ENCODE data around the gene COL1A1. TPM values are rescaled to one million over a fixed set of nuclear protein-coding genes. Genes with fewer than 3 reads are reported as not detected.

COL1A1 gene
- total RNA-seq (2014; rRNA removed; shearing (Covaris generic); ENCODE audit: low replicate concordance), result 261 and 431 TPM in 2 replicates

- H3K9me3 ChIP-seq, result no peaks in the 10 kb centered on the region; the same call in 1 of the 2 replicates
- DNase-seq, result peak; percentile 96
These were observed at the start of gene COL1A1 for GRCh38 chr17:50201276-50201854. TSS of gene COL1A1 (minus strand) at chr17:50201631. CDS start at chr17:50201513, 118 bp downstream.

DNA sequence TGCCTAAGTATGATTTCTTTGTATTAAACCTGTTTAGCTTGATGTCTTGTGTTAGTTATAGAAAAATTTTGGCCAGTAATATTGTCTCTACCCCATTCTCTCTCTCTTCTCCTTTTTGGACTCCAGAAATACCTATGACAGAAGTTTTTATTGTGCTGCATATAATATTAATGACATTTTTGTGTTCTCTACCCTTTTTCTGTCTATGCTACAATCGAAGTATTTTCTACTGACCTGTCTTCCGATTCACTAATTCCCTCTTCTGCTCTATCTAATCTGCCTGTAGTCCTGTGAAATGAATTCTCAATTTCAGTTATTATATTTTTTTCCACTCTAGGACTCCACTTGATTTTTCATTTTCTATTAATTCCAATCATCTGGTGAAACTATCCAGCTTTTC, 46.8 kb upstream of the COL1A1 start:
- Histone ChIP-seq H3K36me3 (no peaks in the 10 kb centered on the region), H3K4me3 (no peak overlapping the region), H3K27me3 (no peaks in the 10 kb centered on the region), H3K9me3 (peaks cover 34% of the 10 kb centered on the region)
- no peak for DNase-seq

More at GRCh38 chr17:50201276-50201854, at the start of gene COL1A1:
- H3K36me3 ChIP-seq, result peaks cover 39% of the 10 kb centered on the region
- peak within 1 kb of the TSS; percentile 95 for H3K4me3 ChIP-seq
- H3K27me3 ChIP-seq, result no peaks in the 10 kb centered on the region

- DNase-seq, result no peak
- Histone ChIP-seq H3K36me3 (no peaks in the 10 kb centered on the region), H3K9me3 (peaks cover 36% of the 10 kb centered on the region), H3K27me3 (no peaks in the 10 kb centered on the region), H3K4me3 (no peak overlapping the region)
These were observed 43.3 kb upstream of the COL1A1 start for GRCh38 chr17:50244771-50245170.

- no peaks in the 10 kb centered on the region for H3K36me3 ChIP-seq
These were observed 40.0 kb upstream of the COL1A1 start for GRCh38 chr17:50241431-50241830.

DNA sequence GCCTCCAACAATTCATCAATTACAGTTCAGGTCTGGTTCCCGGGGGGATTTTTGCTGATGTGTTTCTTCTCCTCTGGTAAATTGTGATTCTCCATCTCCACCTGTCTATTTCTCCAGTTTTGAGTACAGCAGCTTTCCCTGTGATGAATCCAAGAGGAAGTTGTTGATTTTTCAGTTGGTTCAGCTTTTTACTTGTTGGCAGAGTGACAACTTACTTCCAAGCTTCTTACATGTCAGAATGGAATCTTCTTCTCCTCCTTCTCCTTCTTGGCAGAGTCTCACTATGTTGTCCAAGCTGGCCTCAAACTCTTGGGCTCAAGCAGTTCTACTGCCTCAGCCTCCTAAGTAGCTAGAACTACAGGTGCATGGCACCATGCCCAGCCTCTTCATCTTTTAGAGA, 39.4 kb upstream of the COL1A1 start:
- Histone ChIP-seq H3K9me3 (peaks cover 16% of the 10 kb centered on the region), H3K4me3 (no peak overlapping the region), H3K27me3 (no peaks in the 10 kb centered on the region), H3K36me3 (no peaks in the 10 kb centered on the region)
- no peak for DNase-seq

More at GRCh38 chr17:50241431-50241830, 40.0 kb upstream of the COL1A1 start:
- peaks cover 16% of the 10 kb centered on the region for H3K9me3 ChIP-seq
- H3K27me3 ChIP-seq, result no peaks in the 10 kb centered on the region
- no peak for DNase-seq
- H3K4me3 ChIP-seq, result no peak overlapping the region

- Histone ChIP-seq H3K36me3 (no peaks in the 10 kb centered on the region), H3K4me3 (no peak overlapping the region), H3K27me3 (no peaks in the 10 kb centered on the region), H3K9me3 (peaks cover 23% of the 10 kb centered on the region)
- DNase-seq, result no peak
These were observed 38.5 kb upstream of the COL1A1 start for GRCh38 chr17:50239937-50240336.

- H3K9me3 ChIP-seq, result peaks cover 35% of the 10 kb centered on the region
- no peak overlapping the region for H3K4me3 ChIP-seq
- no peaks in the 10 kb centered on the region for H3K36me3 ChIP-seq
- no peaks in the 10 kb centered on the region for H3K27me3 ChIP-seq
- DNase-seq, result no peak
These were observed 37.3 kb upstream of the COL1A1 start for GRCh38 chr17:50238601-50239280.

- Histone ChIP-seq H3K4me3 (no peak overlapping the region), H3K9me3 (peaks cover 39% of the 10 kb centered on the region), H3K27me3 (no peaks in the 10 kb centered on the region), H3K36me3 (no peaks in the 10 kb centered on the region)
- DNase-seq, result no peak
These were observed 36.5 kb upstream of the COL1A1 start for GRCh38 chr17:50237901-50238300.

GRCh38 chr17:50234581-50234980, 33.1 kb upstream of the COL1A1 start:
- Histone ChIP-seq H3K36me3 (no peaks in the 10 kb centered on the region), H3K9me3 (peaks cover 27% of the 10 kb centered on the region), H3K27me3 (no peaks in the 10 kb centered on the region), H3K4me3 (no peak overlapping the region)
- DNase-seq, result peak; percentile 52

DNA sequence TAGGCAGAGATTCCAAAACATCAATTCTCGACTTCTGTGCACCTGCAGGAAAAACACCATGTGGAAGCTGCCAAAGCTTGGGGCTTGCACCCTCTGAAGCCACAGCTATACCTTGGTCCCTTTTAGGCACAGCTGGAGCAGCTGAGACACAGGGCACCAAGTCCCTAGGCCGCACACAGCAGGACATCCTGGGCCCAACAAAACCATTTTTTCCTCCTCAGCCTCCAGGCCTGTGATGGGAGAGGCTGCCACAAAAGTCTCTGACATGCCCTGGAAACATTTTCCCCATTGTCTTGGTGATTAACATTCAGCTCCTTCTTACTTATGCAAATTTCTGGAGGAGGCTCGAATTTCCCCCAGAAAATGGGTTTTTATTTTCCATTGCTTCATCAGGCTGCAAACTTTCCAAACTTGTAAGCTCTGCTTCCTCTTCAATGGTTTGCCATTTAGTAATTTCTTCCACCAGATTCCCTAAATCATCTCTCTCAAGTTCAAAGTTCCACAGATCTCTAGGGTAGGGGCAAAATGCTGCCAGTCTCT, 24.3 kb upstream of the COL1A1 start:
- no peaks in the 10 kb centered on the region for H3K36me3 ChIP-seq
- H3K4me3 ChIP-seq, result no peak overlapping the region
- no peaks in the 10 kb centered on the region for H3K27me3 ChIP-seq
- no peak for DNase-seq
- peaks cover 25% of the 10 kb centered on the region for H3K9me3 ChIP-seq

GRCh38 chr17:50222922-50223321, 21.5 kb upstream of the COL1A1 start:
- no peaks in the 10 kb centered on the region for H3K27me3 ChIP-seq
- no peaks in the 10 kb centered on the region for H3K36me3 ChIP-seq
- H3K4me3 ChIP-seq, result no peak overlapping the region
- no peak for DNase-seq
- H3K9me3 ChIP-seq, result peaks cover 21% of the 10 kb centered on the region

- no peak overlapping the region for H3K4me3 ChIP-seq
- H3K36me3 ChIP-seq, result no peaks in the 10 kb centered on the region
- peaks cover 15% of the 10 kb centered on the region for H3K9me3 ChIP-seq
- peak; percentile 94 for DNase-seq
- no peaks in the 10 kb centered on the region for H3K27me3 ChIP-seq
These were observed 20.6 kb upstream of the COL1A1 start for GRCh38 chr17:50221864-50222545.

DNA sequence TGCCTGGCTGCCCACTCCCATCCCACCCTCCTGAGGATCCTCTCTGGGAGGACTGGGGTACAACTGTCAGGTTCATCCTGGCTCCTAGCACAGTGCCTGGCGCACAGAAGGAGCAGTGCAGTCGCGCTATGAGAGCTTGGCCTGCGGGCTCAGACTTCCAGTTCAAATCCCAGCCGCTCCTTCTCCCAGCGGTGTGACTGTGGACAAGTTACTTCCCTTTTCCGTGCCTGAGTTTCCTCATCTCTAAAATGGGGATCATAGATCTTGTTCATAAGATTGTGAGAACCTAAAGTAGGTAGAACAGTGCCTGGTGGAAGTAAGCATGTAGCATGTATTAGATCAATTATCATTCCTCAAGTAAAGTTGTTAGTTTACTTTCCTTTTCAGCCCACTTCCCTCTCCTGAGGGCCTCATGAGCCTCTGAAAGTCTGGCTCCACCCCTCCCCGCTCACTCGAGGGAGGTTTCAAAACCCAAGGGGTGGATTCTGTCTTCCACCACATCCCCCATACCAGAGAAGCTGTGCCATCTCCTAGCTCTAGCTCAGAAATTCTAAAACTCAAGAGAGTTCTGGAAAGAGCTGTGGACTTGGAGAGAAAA, 19.9 kb upstream of the COL1A1 start:
- H3K36me3 ChIP-seq, result no peaks in the 10 kb centered on the region
- no peak overlapping the region for H3K4me3 ChIP-seq
- H3K9me3 ChIP-seq, result peaks cover 10% of the 10 kb centered on the region
- peak; percentile 57 for DNase-seq
- no peaks in the 10 kb centered on the region for H3K27me3 ChIP-seq

- no peak for DNase-seq
- Histone ChIP-seq H3K27me3 (no peaks in the 10 kb centered on the region), H3K4me3 (no peak overlapping the region), H3K36me3 (no peaks in the 10 kb centered on the region), H3K9me3 (peaks cover 7% of the 10 kb centered on the region)
These were observed 19.4 kb upstream of the COL1A1 start for GRCh38 chr17:50220811-50221210.

DNA sequence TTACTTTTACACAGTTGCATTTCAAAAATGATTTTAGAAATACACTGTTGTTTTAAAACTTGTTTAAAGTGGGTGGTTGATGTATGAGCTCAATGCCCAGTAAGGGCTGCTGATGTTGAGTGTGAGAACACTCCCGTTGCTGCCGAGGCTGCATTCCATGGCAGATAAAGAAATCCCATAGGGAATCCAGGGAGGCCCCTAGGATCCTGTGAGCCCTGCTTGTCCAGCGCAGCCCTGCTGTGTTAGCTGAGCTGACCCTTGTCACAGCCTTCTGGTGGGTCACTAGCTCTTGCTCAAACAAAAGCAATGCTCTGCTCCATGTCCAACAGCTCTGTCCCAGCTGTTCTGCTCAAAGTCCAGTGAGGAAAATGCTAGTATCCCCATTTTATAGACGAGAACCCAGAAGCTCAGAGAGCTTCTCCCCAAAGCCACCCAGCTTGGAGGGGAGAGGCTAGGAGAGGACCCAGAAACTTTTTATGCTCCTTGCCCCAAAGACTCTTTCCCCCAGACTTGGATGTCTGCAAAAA, 18.6 kb upstream of the COL1A1 start:
- H3K9me3 ChIP-seq, result no peaks in the 10 kb centered on the region; the same call in 1 of the 2 replicates
- H3K27me3 ChIP-seq, result no peaks in the 10 kb centered on the region
- peak overlapping the region; percentile 13 for H3K4me3 ChIP-seq
- no peaks in the 10 kb centered on the region for H3K36me3 ChIP-seq
- peak; percentile 53 for DNase-seq

DNA sequence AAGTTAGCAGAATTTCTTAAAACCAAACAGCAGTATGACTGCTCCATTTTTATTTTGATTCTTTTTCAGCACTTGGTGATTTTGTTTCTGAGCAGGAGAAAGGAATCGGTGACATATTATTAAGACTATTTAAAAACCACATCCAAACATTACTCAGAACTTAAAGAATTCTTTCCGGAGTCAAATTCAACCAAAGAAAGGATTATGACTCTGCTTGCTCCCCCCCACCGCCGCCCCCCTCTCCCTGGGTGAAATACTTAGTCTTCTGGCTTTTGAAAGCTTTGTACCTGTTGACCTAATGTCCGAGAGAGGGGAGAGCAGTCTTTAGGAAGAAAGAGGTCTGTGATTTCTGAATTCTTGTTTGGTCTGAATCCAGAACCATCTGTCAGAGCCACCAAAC, 17.9 kb upstream of the COL1A1 start:
- H3K9me3 ChIP-seq, result no peaks in the 10 kb centered on the region
- H3K4me3 ChIP-seq, result peak overlapping the region; percentile 13
- peak; percentile 89 for DNase-seq
- H3K36me3 ChIP-seq, result no peaks in the 10 kb centered on the region
- no peaks in the 10 kb centered on the region for H3K27me3 ChIP-seq

Data from MG63 (cell line).